HEK293 (cell line): ENCODE measurements around the gene ARHGAP15.

Source experiments
- CTCF ChIA-PET: fragments of 350-600 bp; formaldehyde crosslinking; extraction: SDS; loops from one replicate; lab custom pipeline; 2021; ENCODE audit warnings: antibody characterized with exemption; lab: Yijun Ruan, JAX
- POLR2A ChIA-PET: fragments of 300-600 bp; formaldehyde crosslinking; extraction: SDS; loops from one replicate; lab custom pipeline; 2020; ENCODE audit warnings: antibody characterized with exemption, inconsistent platforms; lab: Yijun Ruan, JAX
- H3K27ac ChIP-seq: fragments of 200-500 bp; sonication (Bioruptor generic); 2 replicates; pipeline ENCODE4 v1.5.1; 2014; ENCODE audit warnings: low read depth, low read length, control low read depth, inconsistent platforms; ENCODE audit errors: extremely low read depth
- H3K36me3 ChIP-seq, 2 experiments: fragments of 200-500 bp in 1 of 2; sonication (Bioruptor generic) in 1 of 2; 1 replicate in 1 of 2; 2 replicates in 1 of 2; pipeline ENCODE4 v1.5.1; 2014 to 2017; ENCODE audit warnings: inconsistent platforms in 2 of 2, low read length in 2 of 2; ENCODE audit not compliant: control insufficient read depth in 2 of 2, insufficient read depth in 1 of 2
- H3K4me1 ChIP-seq: fragments of 200-500 bp; sonication (Bioruptor generic); 2 replicates; pipeline ENCODE4 v1.5.1; 2014; ENCODE audit warnings: mild to moderate bottlenecking, low read length, inconsistent platforms; ENCODE audit not compliant: control insufficient read depth, insufficient read depth
- H3K4me3 ChIP-seq: 2 replicates; pipeline ENCODE4 v1.5.1; 2011; ENCODE audit warnings: low read depth, mild to moderate bottlenecking, control low read depth, low read length, moderate library complexity
- H3K9me3 ChIP-seq: fragments of 200-500 bp; sonication (Bioruptor generic); 2 replicates; pipeline ENCODE4 v1.5.1; 2014; ENCODE audit warnings: low read depth, low read length, inconsistent platforms; ENCODE audit not compliant: control insufficient read depth, insufficient read depth
- FEZF1 ChIP-seq: fragments of 450-650 bp; formaldehyde crosslinking; IDR thresholded peaks from 2 replicates; pipeline ENCODE4 v1.5.1; 2016; ENCODE audit warnings: missing biosample characterization, missing genetic modification characterization
- PRDM6 ChIP-seq: fragments of 450-650 bp; formaldehyde crosslinking; IDR thresholded peaks from 2 replicates; pipeline ENCODE4 v1.5.1; 2017; ENCODE audit warnings: missing biosample characterization, missing genetic modification characterization
- REPIN1 ChIP-seq: fragments of 450-650 bp; formaldehyde crosslinking; IDR thresholded peaks from 2 replicates; pipeline ENCODE4 v1.5.1; 2017; ENCODE audit warnings: missing biosample characterization, missing genetic modification characterization, low read depth
- SP3 ChIP-seq: fragments of 450-650 bp; formaldehyde crosslinking; IDR thresholded peaks from 2 replicates; pipeline ENCODE4 v1.5.1; 2016; ENCODE audit warnings: missing biosample characterization, missing genetic modification characterization
- ZNF132 ChIP-seq: fragments of 450-650 bp; formaldehyde crosslinking; IDR thresholded peaks from 2 replicates; pipeline ENCODE4 v1.5.1; 2017; ENCODE audit warnings: missing biosample characterization, missing genetic modification characterization, borderline replicate concordance
- ZNF140 ChIP-seq: fragments of 450-650 bp; formaldehyde crosslinking; IDR thresholded peaks from 2 replicates; pipeline ENCODE4 v1.5.1; 2016; ENCODE audit warnings: missing biosample characterization, missing genetic modification characterization
- ZNF146 ChIP-seq: fragments of 450-650 bp; formaldehyde crosslinking; IDR thresholded peaks from 2 replicates; pipeline ENCODE4 v1.5.1; 2016; ENCODE audit warnings: missing biosample characterization, missing genetic modification characterization
- ZNF155 ChIP-seq: fragments of 450-650 bp; formaldehyde crosslinking; IDR thresholded peaks from 2 replicates; pipeline ENCODE4 v1.5.1; 2016; ENCODE audit warnings: missing biosample characterization, missing genetic modification characterization
- ZNF16 ChIP-seq: fragments of 450-650 bp; formaldehyde crosslinking; IDR thresholded peaks from 2 replicates; pipeline ENCODE4 v1.5.1; 2016; ENCODE audit warnings: low read depth, missing biosample characterization, missing genetic modification characterization
- ZNF174 ChIP-seq: fragments of 450-650 bp; formaldehyde crosslinking; IDR thresholded peaks from 2 replicates; pipeline ENCODE4 v1.5.0; 2017; ENCODE audit warnings: missing biosample characterization, mild to moderate bottlenecking, missing genetic modification characterization
- ZNF19 ChIP-seq: fragments of 450-650 bp; formaldehyde crosslinking; IDR thresholded peaks from 2 replicates; pipeline ENCODE4; 2016; ENCODE audit warnings: missing biosample characterization, missing genetic modification characterization, low read depth
- ZNF514 ChIP-seq: fragments of 450-650 bp; formaldehyde crosslinking; IDR thresholded peaks from 2 replicates; pipeline ENCODE4 v1.5.1; 2016; ENCODE audit warnings: missing biosample characterization, missing genetic modification characterization
- ZNF664 ChIP-seq: fragments of 450-650 bp; formaldehyde crosslinking; IDR thresholded peaks from 2 replicates; pipeline ENCODE4 v1.5.1; 2016; ENCODE audit warnings: missing biosample characterization, missing genetic modification characterization
- ZNF677 ChIP-seq: fragments of 450-650 bp; IDR thresholded peaks from 2 replicates; pipeline ENCODE4 v1.5.0; 2018; ENCODE audit warnings: missing biosample characterization, mild to moderate bottlenecking, missing genetic modification characterization, moderate library complexity
- ZSCAN5A ChIP-seq: fragments of 450-650 bp; formaldehyde crosslinking; IDR thresholded peaks from 2 replicates; pipeline ENCODE4 v1.5.1; 2016; ENCODE audit warnings: missing biosample characterization, missing genetic modification characterization
- TF ChIP-seq, protein P1 (sequence below): fragments of 450-650 bp; formaldehyde crosslinking; IDR thresholded peaks from 2 replicates; pipeline ENCODE4 v1.5.1; 2016; ENCODE audit warnings: missing biosample characterization, missing genetic modification characterization
- TF ChIP-seq, protein P2 (sequence below): fragments of 450-650 bp; IDR thresholded peaks from 2 replicates; pipeline ENCODE4 v1.5.1; 2018; ENCODE audit warnings: missing biosample characterization, mild to moderate bottlenecking, missing genetic modification characterization
- TF ChIP-seq, protein P3 (sequence below): fragments of 450-650 bp; formaldehyde crosslinking; IDR thresholded peaks from 2 replicates; pipeline ENCODE4 v1.5.1; 2016; ENCODE audit warnings: missing biosample characterization, missing genetic modification characterization, borderline replicate concordance

The ARHGAP15 gene

GRCh38 chr2:143252138-143252907 lies 123.1 kb downstream of the ARHGAP15 start:
- Histone ChIP-seq H3K4me3 (no peak overlapping the region), H3K36me3 (no peaks in the 10 kb centered on the region), H3K9me3 (no peaks in the 10 kb centered on the region), H3K27ac (no peak overlapping the region), H3K4me1 (no peaks in the 10 kb centered on the region)
- ChIA-PET POLR2A (no interaction called here), CTCF (interaction anchor here (0.6 to 1.0 kb wide), 3 partner anchors 8 to 218 kb away, joined by 3 read pairs; no protein-coding TSS in a partner anchor)
- TF ChIP-seq ZNF16 (tag by site-specific recombination): no peak
- TF ChIP-seq ZSCAN5A (tag by site-specific recombination): no peak
- TF ChIP-seq, protein P1, sequence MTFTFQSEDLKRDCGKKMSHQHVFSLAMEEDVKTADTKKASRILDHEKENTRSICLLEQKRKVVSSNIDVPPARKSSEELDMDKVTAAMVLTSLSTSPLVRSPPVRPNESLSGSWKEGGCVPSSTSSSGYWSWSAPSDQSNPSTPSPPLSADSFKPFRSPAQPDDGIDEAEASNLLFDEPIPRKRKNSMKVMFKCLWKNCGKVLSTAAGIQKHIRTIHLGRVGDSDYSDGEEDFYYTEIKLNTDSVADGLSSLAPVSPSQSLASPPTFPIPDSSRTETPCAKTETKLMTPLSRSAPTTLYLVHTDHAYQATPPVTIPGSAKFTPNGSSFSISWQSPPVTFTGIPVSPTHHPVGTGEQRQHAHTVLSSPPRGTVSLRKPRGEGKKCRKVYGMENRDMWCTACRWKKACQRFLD: no peak
- TF ChIP-seq, protein P2, sequence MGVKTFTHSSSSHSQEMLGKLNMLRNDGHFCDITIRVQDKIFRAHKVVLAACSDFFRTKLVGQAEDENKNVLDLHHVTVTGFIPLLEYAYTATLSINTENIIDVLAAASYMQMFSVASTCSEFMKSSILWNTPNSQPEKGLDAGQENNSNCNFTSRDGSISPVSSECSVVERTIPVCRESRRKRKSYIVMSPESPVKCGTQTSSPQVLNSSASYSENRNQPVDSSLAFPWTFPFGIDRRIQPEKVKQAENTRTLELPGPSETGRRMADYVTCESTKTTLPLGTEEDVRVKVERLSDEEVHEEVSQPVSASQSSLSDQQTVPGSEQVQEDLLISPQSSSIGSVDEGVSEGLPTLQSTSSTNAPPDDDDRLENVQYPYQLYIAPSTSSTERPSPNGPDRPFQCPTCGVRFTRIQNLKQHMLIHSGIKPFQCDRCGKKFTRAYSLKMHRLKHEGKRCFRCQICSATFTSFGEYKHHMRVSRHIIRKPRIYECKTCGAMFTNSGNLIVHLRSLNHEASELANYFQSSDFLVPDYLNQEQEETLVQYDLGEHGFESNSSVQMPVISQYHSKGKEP: no peak
- no peak for TF ChIP-seq ZNF132 (tag by site-specific recombination)
- no peak for TF ChIP-seq FEZF1 (tag by site-specific recombination)
- no peak for TF ChIP-seq ZNF514 (tag by site-specific recombination)
- TF ChIP-seq ZNF19 (tag by site-specific recombination): no peak
- no peak for TF ChIP-seq ZNF664
- no peak for TF ChIP-seq SP3 (tag by site-specific recombination)
- no peak for TF ChIP-seq ZNF174 (tag by site-specific recombination)
- no peak for TF ChIP-seq ZNF677 (tag by site-specific recombination)
- TF ChIP-seq, protein P3, sequence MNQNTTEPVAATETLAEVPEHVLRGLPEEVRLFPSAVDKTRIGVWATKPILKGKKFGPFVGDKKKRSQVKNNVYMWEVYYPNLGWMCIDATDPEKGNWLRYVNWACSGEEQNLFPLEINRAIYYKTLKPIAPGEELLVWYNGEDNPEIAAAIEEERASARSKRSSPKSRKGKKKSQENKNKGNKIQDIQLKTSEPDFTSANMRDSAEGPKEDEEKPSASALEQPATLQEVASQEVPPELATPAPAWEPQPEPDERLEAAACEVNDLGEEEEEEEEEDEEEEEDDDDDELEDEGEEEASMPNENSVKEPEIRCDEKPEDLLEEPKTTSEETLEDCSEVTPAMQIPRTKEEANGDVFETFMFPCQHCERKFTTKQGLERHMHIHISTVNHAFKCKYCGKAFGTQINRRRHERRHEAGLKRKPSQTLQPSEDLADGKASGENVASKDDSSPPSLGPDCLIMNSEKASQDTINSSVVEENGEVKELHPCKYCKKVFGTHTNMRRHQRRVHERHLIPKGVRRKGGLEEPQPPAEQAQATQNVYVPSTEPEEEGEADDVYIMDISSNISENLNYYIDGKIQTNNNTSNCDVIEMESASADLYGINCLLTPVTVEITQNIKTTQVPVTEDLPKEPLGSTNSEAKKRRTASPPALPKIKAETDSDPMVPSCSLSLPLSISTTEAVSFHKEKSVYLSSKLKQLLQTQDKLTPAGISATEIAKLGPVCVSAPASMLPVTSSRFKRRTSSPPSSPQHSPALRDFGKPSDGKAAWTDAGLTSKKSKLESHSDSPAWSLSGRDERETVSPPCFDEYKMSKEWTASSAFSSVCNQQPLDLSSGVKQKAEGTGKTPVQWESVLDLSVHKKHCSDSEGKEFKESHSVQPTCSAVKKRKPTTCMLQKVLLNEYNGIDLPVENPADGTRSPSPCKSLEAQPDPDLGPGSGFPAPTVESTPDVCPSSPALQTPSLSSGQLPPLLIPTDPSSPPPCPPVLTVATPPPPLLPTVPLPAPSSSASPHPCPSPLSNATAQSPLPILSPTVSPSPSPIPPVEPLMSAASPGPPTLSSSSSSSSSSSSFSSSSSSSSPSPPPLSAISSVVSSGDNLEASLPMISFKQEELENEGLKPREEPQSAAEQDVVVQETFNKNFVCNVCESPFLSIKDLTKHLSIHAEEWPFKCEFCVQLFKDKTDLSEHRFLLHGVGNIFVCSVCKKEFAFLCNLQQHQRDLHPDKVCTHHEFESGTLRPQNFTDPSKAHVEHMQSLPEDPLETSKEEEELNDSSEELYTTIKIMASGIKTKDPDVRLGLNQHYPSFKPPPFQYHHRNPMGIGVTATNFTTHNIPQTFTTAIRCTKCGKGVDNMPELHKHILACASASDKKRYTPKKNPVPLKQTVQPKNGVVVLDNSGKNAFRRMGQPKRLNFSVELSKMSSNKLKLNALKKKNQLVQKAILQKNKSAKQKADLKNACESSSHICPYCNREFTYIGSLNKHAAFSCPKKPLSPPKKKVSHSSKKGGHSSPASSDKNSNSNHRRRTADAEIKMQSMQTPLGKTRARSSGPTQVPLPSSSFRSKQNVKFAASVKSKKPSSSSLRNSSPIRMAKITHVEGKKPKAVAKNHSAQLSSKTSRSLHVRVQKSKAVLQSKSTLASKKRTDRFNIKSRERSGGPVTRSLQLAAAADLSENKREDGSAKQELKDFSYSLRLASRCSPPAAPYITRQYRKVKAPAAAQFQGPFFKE (tag by site-specific recombination): no peak
- no peak for TF ChIP-seq REPIN1 (tag by site-specific recombination)
- no peak for TF ChIP-seq ZNF140
- TF ChIP-seq ZNF155 (tag by site-specific recombination): no peak
- no peak for TF ChIP-seq ZNF146 (tag by site-specific recombination)
- TF ChIP-seq PRDM6 (tag by site-specific recombination): no peak
